HEK293T (cell line): Measurements from ENCODE around the gene GOLGA7B.

Experiments used
- ARNT ChIP-seq: fragments of 450-650 bp; IDR thresholded peaks from 2 replicates; pipeline ENCODE4 v1.6.1; 2017; ENCODE audit warnings: mild to moderate bottlenecking
- BHLHE40 ChIP-seq: fragments of 450-650 bp; IDR thresholded peaks from 2 replicates; pipeline ENCODE4 v1.6.1; 2016; ENCODE audit warnings: mild to moderate bottlenecking, moderate library complexity, borderline replicate concordance
- CTBP1 ChIP-seq: fragments of 450-650 bp; IDR thresholded peaks from 2 replicates; pipeline ENCODE4 v1.6.1; 2016; ENCODE audit warnings: borderline replicate concordance
- ELF4 ChIP-seq: fragments of 450-650 bp; IDR thresholded peaks from 2 replicates; pipeline ENCODE4 v1.6.1; 2017; ENCODE audit warnings: antibody characterized with exemption
- FOXA1 ChIP-seq: fragments of 450-650 bp; IDR thresholded peaks from 2 replicates; pipeline ENCODE4 v1.6.1; 2016; ENCODE audit warnings: mild to moderate bottlenecking
- FOXK2 ChIP-seq: fragments of 450-650 bp; IDR thresholded peaks from 2 replicates; pipeline ENCODE4 v1.6.1; 2016; ENCODE audit warnings: mild to moderate bottlenecking
- FOXM1 ChIP-seq: fragments of 450-650 bp; IDR thresholded peaks from 2 replicates; pipeline ENCODE4 v1.6.1; 2017; ENCODE audit warnings: mild to moderate bottlenecking, borderline replicate concordance
- HDGF ChIP-seq: fragments of 450-650 bp; IDR thresholded peaks from 2 replicates; pipeline ENCODE4 v1.6.1; 2017; ENCODE audit warnings: antibody characterized with exemption, borderline replicate concordance
- L3MBTL2 ChIP-seq: fragments of 450-650 bp; conservative IDR thresholded peaks from 2 replicates; pipeline ENCODE4 v1.6.1; 2016; ENCODE audit warnings: mild to moderate bottlenecking
- SP1 ChIP-seq: fragments of 450-650 bp; IDR thresholded peaks from 2 replicates; pipeline ENCODE4 v1.6.1; 2017
- TARDBP ChIP-seq: fragments of 450-650 bp; IDR thresholded peaks from 2 replicates; pipeline ENCODE4 v1.6.1; 2016
- ZNF384 ChIP-seq: fragments of 450-650 bp; IDR thresholded peaks from 2 replicates; pipeline ENCODE4 v1.6.1; 2016

- no peak for TF ChIP-seq ELF4
- no peak for TF ChIP-seq ARNT
- no peak for TF ChIP-seq ZNF384
- no peak for TF ChIP-seq FOXA1
- no peak for TF ChIP-seq FOXM1
- TF ChIP-seq BHLHE40: no peak
- TF ChIP-seq TARDBP: no peak
- no peak for TF ChIP-seq CTBP1
- no peak for TF ChIP-seq HDGF
- TF ChIP-seq SP1: no peak
- TF ChIP-seq FOXK2: no peak
- no peak for TF ChIP-seq L3MBTL2
Observed at GRCh38 chr10:97863808-97864207, 14.2 kb downstream of the GOLGA7B start.
